ENCODE results near the gene NDUFA13.

DNA sequence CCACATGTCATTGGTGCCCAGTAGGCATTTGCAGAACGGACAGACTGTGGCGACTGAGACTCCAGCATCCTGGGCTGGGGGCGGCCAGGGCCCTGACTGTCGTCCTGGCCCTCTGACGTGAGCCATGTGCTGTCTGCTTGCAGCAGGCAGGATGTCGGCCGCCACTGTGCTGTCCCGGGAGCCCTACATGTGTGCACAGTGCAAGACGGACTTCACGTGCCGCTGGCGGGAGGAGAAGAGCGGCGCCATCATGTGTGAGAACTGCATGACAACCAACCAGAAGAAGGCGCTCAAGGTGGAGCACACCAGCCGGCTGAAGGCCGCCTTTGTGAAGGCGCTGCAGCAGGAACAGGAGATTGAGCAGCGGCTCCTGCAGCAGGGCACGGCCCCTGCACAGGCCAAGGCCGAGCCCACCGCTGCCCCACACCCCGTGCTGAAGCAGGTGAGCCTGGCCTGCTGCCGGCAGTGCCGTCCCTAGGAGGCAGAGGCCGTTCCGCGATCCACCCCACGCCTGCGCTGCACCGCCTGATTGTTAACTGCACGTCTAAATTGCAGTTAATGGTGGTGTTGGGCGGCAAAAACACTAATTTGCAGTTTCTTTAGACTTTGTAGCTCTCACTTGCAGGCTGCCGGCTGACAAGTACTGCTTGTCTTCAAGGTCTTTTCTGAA, 14.9 kb upstream of the NDUFA13 start:
- TF ChIP-seq SUZ12 (IDR thresholded peaks at IDR 0.05; ENCODE audit: extremely low read depth, insufficient read depth, insufficient read length) (no peak), YY1 (IDR thresholded peaks at IDR 0.05; ENCODE audit: insufficient read depth, insufficient read length) (no peak), ZNF274 (IDR thresholded peaks at IDR 0.05; ENCODE audit: low read depth, low read length) (no peak)

Data from NT2/D1 (cell line).